Neural crest cell (in vitro differentiated cells): ENCODE measurements around the gene MNX1. TPM values are rescaled to one million over a fixed set of nuclear protein-coding genes. Genes with fewer than 3 reads are reported as not detected.

ENCODE experiments used
- DNase-seq: peaks from one replicate; pipeline ENCODE4 v3.0.0; 2021; ENCODE audit warnings: low read depth, mixed read lengths, low spot score
- H3K27ac Mint-ChIP-seq: one replicate; pipeline ENCODE4 v1.8.0; 2021; ENCODE audit warnings: mild to moderate bottlenecking, mixed read lengths; ENCODE audit not compliant: unreplicated experiment
- H3K27me3 Mint-ChIP-seq: 2 replicates; pipeline ENCODE4 v1.8.0; 2021; ENCODE audit warnings: low read depth, mild to moderate bottlenecking, mixed read lengths
- H3K36me3 Mint-ChIP-seq: 2 replicates; pipeline ENCODE4 v1.8.0; 2021; ENCODE audit warnings: low read depth, mild to moderate bottlenecking, mixed read lengths
- H3K4me1 Mint-ChIP-seq: 2 replicates; pipeline ENCODE4 v1.8.0; 2021; ENCODE audit warnings: mixed read lengths
- H3K4me3 Mint-ChIP-seq: one replicate; pipeline ENCODE4 v1.8.0; 2021; ENCODE audit warnings: mild to moderate bottlenecking, mixed read lengths
- H3K9me3 Mint-ChIP-seq: 2 replicates; pipeline ENCODE4 v1.8.0; 2021; ENCODE audit warnings: mixed read lengths
- CTCF ChIP-seq: fragments of 200-600 bp; sonication (generic); conservative IDR thresholded peaks from 2 replicates; pipeline ENCODE4 v1.5.0; 2021; ENCODE audit warnings: antibody characterized with exemption, mild to moderate bottlenecking
- total RNA-seq: library from RNA; stranded (reverse); gene quantifications from 2 replicates; pipeline ENCODE4 v1.2.1, GENCODE V29; 2021

The MNX1 gene
- total RNA-seq, 1 donor from 2014 or later, result 0.14 TPM

- H3K4me1 Mint-ChIP-seq, result no peaks in the 10 kb centered on the region
- H3K27me3 Mint-ChIP-seq, result peaks cover 60% of the 10 kb centered on the region
- H3K36me3 Mint-ChIP-seq, result no peaks in the 10 kb centered on the region
- H3K9me3 Mint-ChIP-seq, result peaks cover 11% of the 10 kb centered on the region
- H3K27ac Mint-ChIP-seq, result no peak overlapping the region
- no peak for DNase-seq
- H3K4me3 Mint-ChIP-seq, result no peak overlapping the region
- no peak for TF ChIP-seq CTCF
These were observed 27.2 kb upstream of the MNX1 start for GRCh38 chr7:157037635-157038034.

GRCh38 chr7:157037028-157037427 is 26.6 kb upstream of the MNX1 start:
- no peak for DNase-seq
- no peak overlapping the region for H3K4me3 Mint-ChIP-seq
- H3K27me3 Mint-ChIP-seq, result peaks cover 63% of the 10 kb centered on the region
- H3K4me1 Mint-ChIP-seq, result no peaks in the 10 kb centered on the region
- no peak for TF ChIP-seq CTCF
- peaks cover 11% of the 10 kb centered on the region for H3K9me3 Mint-ChIP-seq
- no peaks in the 10 kb centered on the region for H3K36me3 Mint-ChIP-seq
- no peak overlapping the region for H3K27ac Mint-ChIP-seq

GRCh38 chr7:157035979-157036378 is 25.5 kb upstream of the MNX1 start:
- Mint-ChIP-seq H3K4me3 (no peak overlapping the region), H3K27ac (no peak overlapping the region), H3K27me3 (peaks cover 66% of the 10 kb centered on the region), H3K9me3 (peaks cover 11% of the 10 kb centered on the region), H3K4me1 (no peaks in the 10 kb centered on the region), H3K36me3 (no peaks in the 10 kb centered on the region)
- TF ChIP-seq CTCF, result no peak
- DNase-seq, result no peak

GRCh38 chr7:157035302-157035701 is 24.8 kb upstream of the MNX1 start:
- H3K36me3 Mint-ChIP-seq, result no peaks in the 10 kb centered on the region
- DNase-seq, result no peak
- H3K27me3 Mint-ChIP-seq, result peaks cover 67% of the 10 kb centered on the region
- no peak overlapping the region for H3K4me3 Mint-ChIP-seq
- no peak overlapping the region for H3K27ac Mint-ChIP-seq
- peaks cover 11% of the 10 kb centered on the region for H3K9me3 Mint-ChIP-seq
- H3K4me1 Mint-ChIP-seq, result no peaks in the 10 kb centered on the region
- TF ChIP-seq CTCF, result no peak

- TF ChIP-seq CTCF, result no peak
- no peak for DNase-seq
- no peak overlapping the region for H3K4me3 Mint-ChIP-seq
- peaks cover 81% of the 10 kb centered on the region for H3K27me3 Mint-ChIP-seq
- H3K27ac Mint-ChIP-seq, result no peak overlapping the region
- H3K36me3 Mint-ChIP-seq, result no peaks in the 10 kb centered on the region
- H3K4me1 Mint-ChIP-seq, result no peaks in the 10 kb centered on the region
- H3K9me3 Mint-ChIP-seq, result peaks cover 11% of the 10 kb centered on the region
These were observed 23.3 kb upstream of the MNX1 start for GRCh38 chr7:157033483-157034473.
